Stromal cell of bone marrow (primary cell): Measurements from ENCODE around the gene SPACA4.

Source experiments
- DNase-seq: peaks from one replicate; pipeline ENCODE4 v3.0.0-alpha.2; 2012; ENCODE audit warnings: low read depth

Gene SPACA4

GRCh38 chr19:48596679-48597465, 9.7 kb upstream of the SPACA4 start:
- DNase-seq: no peak

- DNase-seq: no peak
Observed at GRCh38 chr19:48598996-48599700, 7.4 kb upstream of the SPACA4 start.

- DNase-seq: no peak
Observed at GRCh38 chr19:48600679-48601417, 5.7 kb upstream of the SPACA4 start.

- no peak for DNase-seq
Observed at GRCh38 chr19:48603001-48603400, 3.5 kb upstream of the SPACA4 start.

- DNase-seq: no peak
Observed at GRCh38 chr19:48603449-48603848, 3.1 kb upstream of the SPACA4 start.

- DNase-seq: no peak
Observed at GRCh38 chr19:48603850-48604249, 2.7 kb upstream of the SPACA4 start.

- DNase-seq: no peak
Observed at GRCh38 chr19:48607359-48607755, 815 bp downstream of the SPACA4 start.

GRCh38 chr19:48608798-48609263, 2.3 kb downstream of the SPACA4 start:
- no peak for DNase-seq

- no peak for DNase-seq
Observed at GRCh38 chr19:48609571-48610108, 3.1 kb downstream of the SPACA4 start.

- DNase-seq: no peak
Observed at GRCh38 chr19:48611872-48612271, 5.3 kb downstream of the SPACA4 start.

- DNase-seq: no peak
Observed at GRCh38 chr19:48613024-48613851, 6.7 kb downstream of the SPACA4 start.

- no peak for DNase-seq
Observed at GRCh38 chr19:48613852-48614435, 7.4 kb downstream of the SPACA4 start.

- no peak for DNase-seq
Observed at GRCh38 chr19:48614436-48615230, 8.1 kb downstream of the SPACA4 start, which contains the start of gene FAM83E. Gene FAM83E (minus strand): TSS chr19:48615076. CDS start chr19:48613372, 1,704 bp downstream.

GRCh38 chr19:48615231-48616040, 8.9 kb downstream of the SPACA4 start:
- no peak for DNase-seq

- no peak for DNase-seq
Observed at GRCh38 chr19:48616041-48616436, 9.5 kb downstream of the SPACA4 start.

GRCh38 chr19:48616491-48617056, 10.0 kb downstream of the SPACA4 start:
- DNase-seq: no peak

GRCh38 chr19:48617146-48617937, 10.8 kb downstream of the SPACA4 start:
- no peak for DNase-seq

- DNase-seq: no peak
Observed at GRCh38 chr19:48618278-48618915, 11.9 kb downstream of the SPACA4 start.
